Uterus (tissue), 4 donors: ENCODE results near the gene PLEKHJ1. TPM values are rescaled to one million over a fixed set of nuclear protein-coding genes. Genes with fewer than 3 reads are reported as not detected.

Experiments
- DNase-seq, 2 donors: peaks; one replicate each; pipeline ENCODE4 v3.0.0-alpha.2; 2019 to 2020
- H3K27ac ChIP-seq, 2 donors: fragments of 200-600 bp; sonication (generic); 1 replicate in 1 of 2; 2 replicates in 1 of 2; pipeline ENCODE4 v1.5.1; 2016 to 2018
- H3K27me3 ChIP-seq, 2 donors: fragments of 200-600 bp; sonication (generic); one replicate each; pipeline ENCODE4 v1.5.1; 2018 to 2019; ENCODE audit warnings: control low read depth in 1 of 2
- H3K36me3 ChIP-seq, 2 donors: fragments of 200-600 bp; sonication (generic); one replicate each; pipeline ENCODE4 v1.5.1; 2019; ENCODE audit warnings: control low read depth in 1 of 2
- H3K4me1 ChIP-seq, 2 donors: fragments of 200-600 bp; sonication (generic); one replicate each; pipeline ENCODE4 v1.5.1; 2018 to 2019; ENCODE audit warnings: control low read depth in 1 of 2
- H3K4me3 ChIP-seq, 2 donors: fragments of 200-600 bp; sonication (generic); 1 replicate in 1 of 2; 2 replicates in 1 of 2; pipeline ENCODE4 v1.5.1; 2018 to 2019; ENCODE audit warnings: mild to moderate bottlenecking in 1 of 2
- H3K9me3 ChIP-seq, 2 donors: fragments of 200-600 bp; sonication (generic); one replicate each; pipeline ENCODE4 v1.5.1; 2019; ENCODE audit warnings: control low read depth in 1 of 2
- CTCF ChIP-seq, 4 experiments: fragments of 200-600 bp in 2 of 4; fragments of 450-650 bp in 2 of 4; sonication (generic) in 2 of 4; IDR thresholded peaks; one replicate each; pipeline ENCODE4 v1.5.1; 2016 to 2019; ENCODE audit warnings: antibody characterized with exemption in 4 of 4, mild to moderate bottlenecking in 2 of 4, moderate library complexity in 1 of 4
- POLR2A ChIP-seq, 2 donors: fragments of 450-650 bp; IDR thresholded peaks; one replicate each; pipeline ENCODE4 v1.6.1; 2016; ENCODE audit warnings: antibody characterized with exemption in 2 of 2, mild to moderate bottlenecking in 1 of 2, moderate library complexity in 1 of 2
- intact Hi-C: fragments of 100-400 bp; cut with DNase I; formaldehyde crosslinking; loops from one replicate; pipeline ENCODE4 v1.15.1; 2023; ENCODE audit warnings: low total_unique reads
- total RNA-seq, 4 donors: library from RNA; depleted of rRNA in 3 of 4; stranded (reverse); fragments of >200 nt in 3 of 4; gene quantifications; one replicate each; pipeline versions ENCODE4 v1.1.0 to v1.2.4, GENCODE V29; 2014 to 2023
- donor health status: DM: yes; HTN: yes; CAD: no.

PLEKHJ1 gene
- total RNA-seq, 4 donors from 2014 or later = 5.9 to 56.7 (median 30.1) TPM

GRCh38 chr19:2268861-2269243 lies 32.7 kb upstream of the PLEKHJ1 start:
- H3K9me3 ChIP-seq = no peaks in the 10 kb centered on the region
- TF ChIP-seq POLR2A (IDR thresholded peaks at IDR 0.05) (no peak), CTCF (IDR thresholded peaks at IDR 0.05) (no peak)
- peak overlapping the region; percentile 79 to 86 for H3K27ac ChIP-seq
- no peaks in the 10 kb centered on the region for H3K27me3 ChIP-seq
- H3K4me1 ChIP-seq = peaks cover 3 to 12% of the 10 kb centered on the region in 2 donors
- peak overlapping the region; percentile 35 to 98 for H3K4me3 ChIP-seq
- DNase-seq = no peak
- intact Hi-C loops = no loop called here
- no peaks in the 10 kb centered on the region for H3K36me3 ChIP-seq

GRCh38 chr19:2268480-2268830 lies 32.3 kb upstream of the PLEKHJ1 start:
- TF ChIP-seq CTCF (IDR thresholded peaks at IDR 0.05) (no peak), POLR2A (IDR thresholded peaks at IDR 0.05) (no peak)
- Histone ChIP-seq H3K27me3 (no peaks in the 10 kb centered on the region), H3K36me3 (no peaks in the 10 kb centered on the region), H3K4me1 (peaks cover 3 to 12% of the 10 kb centered on the region in 2 donors), H3K4me3 (no peak overlapping the region), H3K27ac (peak overlapping the region in 1 of 2 donors; percentile 79), H3K9me3 (no peaks in the 10 kb centered on the region)
- no peak for DNase-seq
- intact Hi-C loops = no loop called here

- TF ChIP-seq POLR2A (IDR thresholded peaks at IDR 0.05) = peak in 1 of 2 donors; percentile 11
- TF ChIP-seq CTCF (IDR thresholded peaks at IDR 0.05) = no peak
- Histone ChIP-seq H3K36me3 (no peaks in the 10 kb centered on the region), H3K9me3 (no peaks in the 10 kb centered on the region), H3K4me3 (no peak overlapping the region), H3K27me3 (no peaks in the 10 kb centered on the region), H3K27ac (peak overlapping the region in 1 of 2 donors; percentile 31), H3K4me1 (peaks cover 0 to 8% of the 10 kb centered on the region in 2 donors)
- DNase-seq = peak; percentile 78
- intact Hi-C loops = no loop called here
Observed at GRCh38 chr19:2266183-2266993, 30.3 kb upstream of the PLEKHJ1 start.

GRCh38 chr19:2261438-2262172 lies 25.5 kb upstream of the PLEKHJ1 start:
- TF ChIP-seq CTCF (IDR thresholded peaks at IDR 0.05) = peak in 1 of 4 experiments; percentile 18
- no peak for TF ChIP-seq POLR2A (IDR thresholded peaks at IDR 0.05)
- no peaks in the 10 kb centered on the region for H3K9me3 ChIP-seq

GRCh38 chr19:2260341-2260805 lies 24.2 kb upstream of the PLEKHJ1 start:
- no peak for TF ChIP-seq POLR2A (IDR thresholded peaks at IDR 0.05)
- TF ChIP-seq CTCF (IDR thresholded peaks at IDR 0.05) = no peak
- H3K9me3 ChIP-seq = no peaks in the 10 kb centered on the region
- H3K4me1 ChIP-seq = no peaks in the 10 kb centered on the region
- H3K27me3 ChIP-seq = no peaks in the 10 kb centered on the region
- DNase-seq = no peak
- no peak overlapping the region for H3K27ac ChIP-seq
- intact Hi-C loops = no loop called here
- no peak overlapping the region for H3K4me3 ChIP-seq
- H3K36me3 ChIP-seq = no peaks in the 10 kb centered on the region

More at GRCh38 chr19:2261438-2262172, 25.5 kb upstream of the PLEKHJ1 start:
- Histone ChIP-seq H3K27me3 (no peaks in the 10 kb centered on the region), H3K4me3 (no peak overlapping the region), H3K4me1 (peaks cover 0 to 4% of the 10 kb centered on the region in 2 donors), H3K36me3 (no peaks in the 10 kb centered on the region), H3K27ac (no peak overlapping the region)
- no peak for DNase-seq
- intact Hi-C loops = no loop called here
